Vagina (tissue), 2 donors: Measurements from ENCODE around the gene FTH1. TPM values are rescaled to one million over a fixed set of nuclear protein-coding genes. Genes with fewer than 3 reads are reported as not detected.

Experiments
- DNase-seq, 2 donors: peaks; one replicate each; pipeline ENCODE4 v3.0.0-alpha.2; 2017; ENCODE audit errors: extremely low spot score in 2 of 2
- H3K27ac ChIP-seq: fragments of 200-600 bp; sonication (generic); one replicate; pipeline ENCODE4 v1.5.1; 2019
- H3K27me3 ChIP-seq: fragments of 200-600 bp; sonication (generic); one replicate; pipeline ENCODE4 v1.5.1; 2019
- H3K36me3 ChIP-seq, 2 donors: fragments of 200-600 bp; sonication (generic); one replicate each; pipeline ENCODE4 v1.5.1; 2017 to 2019
- H3K4me1 ChIP-seq: fragments of 200-600 bp; sonication (generic); one replicate; pipeline ENCODE4 v1.5.1; 2019
- H3K4me3 ChIP-seq, 2 donors: fragments of 200-600 bp; sonication (generic); 1 replicate in 1 of 2; 2 replicates in 1 of 2; pipeline ENCODE4 v1.5.1; 2016 to 2019
- H3K9me3 ChIP-seq: fragments of 200-600 bp; sonication (generic); one replicate; pipeline ENCODE4 v1.5.1; 2019
- POLR2A ChIP-seq, 2 donors: fragments of 450-650 bp; IDR thresholded peaks; one replicate each; pipeline ENCODE4 v1.6.1; 2017; ENCODE audit warnings: antibody characterized with exemption in 2 of 2, mild to moderate bottlenecking in 2 of 2, moderate library complexity in 2 of 2
- POLR2AphosphoS5 ChIP-seq, 2 donors: sonication (generic); formaldehyde crosslinking; IDR thresholded peaks; one replicate each; pipeline ENCODE4 v1.9.0; 2017; ENCODE audit warnings: antibody characterized with exemption in 2 of 2, mild to moderate bottlenecking in 2 of 2, low read depth in 1 of 2; ENCODE audit not compliant: insufficient read depth in 1 of 2
- intact Hi-C: fragments of 100-400 bp; cut with DNase I; formaldehyde crosslinking; loops from one replicate; pipeline ENCODE4 v1.15.1; 2023
- total RNA-seq: library from RNA; depleted of rRNA; stranded (reverse); fragments of >200 nt; gene quantifications from one replicate; pipeline ENCODE4 v1.2.3, GENCODE V29; 2016
- TF ChIP-seq, protein P1 (sequence below), 3 experiments: fragments of 450-650 bp in 2 of 3; fragments of 200-600 bp in 1 of 3; sonication (generic) in 1 of 3; IDR thresholded peaks; one replicate each; pipeline ENCODE4 v1.5.1; 2017 to 2019; ENCODE audit warnings: antibody characterized with exemption in 3 of 3, mild to moderate bottlenecking in 2 of 3, moderate library complexity in 2 of 3

FTH1 gene
- total RNA-seq: 2,421 TPM

DNA sequence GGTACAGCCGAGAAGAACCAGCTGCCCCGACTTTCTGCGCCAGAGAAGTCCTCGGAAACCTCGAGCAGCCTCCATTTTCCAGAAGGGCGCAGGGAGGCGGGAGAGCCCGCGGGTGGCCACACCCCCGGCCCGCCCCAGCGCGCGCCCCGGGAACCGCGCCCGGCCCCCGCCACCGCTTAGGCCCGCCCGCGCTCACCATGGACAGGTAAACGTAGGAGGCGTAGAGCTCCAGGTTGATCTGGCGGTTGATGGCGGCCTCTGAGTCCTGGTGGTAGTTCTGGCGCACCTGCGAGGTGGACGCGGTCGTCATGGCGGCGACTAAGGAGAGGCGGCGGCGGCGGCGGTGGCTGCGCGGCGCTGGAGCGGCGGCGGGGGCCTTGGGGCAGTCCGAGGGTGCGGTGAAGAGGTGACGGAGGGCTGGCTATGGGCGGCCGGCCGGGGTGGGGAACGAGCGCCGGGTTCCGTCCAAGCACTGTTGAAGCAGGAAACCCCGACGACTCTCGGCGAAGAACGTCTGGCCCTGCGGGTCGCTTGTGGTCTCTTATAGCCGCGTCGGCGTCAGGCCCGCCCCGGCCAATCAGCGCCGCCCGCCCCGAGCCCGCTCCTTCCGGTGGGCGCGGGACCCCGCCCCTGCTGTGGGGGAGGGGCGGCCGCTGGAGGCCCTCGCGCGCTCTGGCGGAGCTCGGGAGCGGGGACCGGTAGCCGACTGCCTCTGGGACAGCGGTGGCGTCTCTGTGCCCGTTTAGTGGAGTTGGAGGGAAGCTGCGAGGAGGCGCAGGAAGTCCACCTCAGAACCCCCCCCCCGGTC is at the start of gene FTH1:
TSS of gene FTH1 (minus strand) at position 519 of the 808 bp plus-strand sequence. CDS start at position 310, 209 bp downstream.
- intact Hi-C loops: no loop called here
- Histone ChIP-seq H3K27ac (peak within 1 kb of the TSS; percentile 99), H3K27me3 (no peaks in the 10 kb centered on the region), H3K36me3 (peaks cover 0 to 30% of the 10 kb centered on the region in 2 donors), H3K9me3 (no peaks in the 10 kb centered on the region), H3K4me3 (peak within 1 kb of the TSS; percentile 73 to 81), H3K4me1 (peaks cover 80% of the 10 kb centered on the region)
- TF ChIP-seq POLR2AphosphoS5 (IDR thresholded peaks at IDR 0.05; ENCODE audit: insufficient read depth in 1 of 2, low read depth in 1 of 2): peak; percentile 10 to 91
- TF ChIP-seq, protein P1, sequence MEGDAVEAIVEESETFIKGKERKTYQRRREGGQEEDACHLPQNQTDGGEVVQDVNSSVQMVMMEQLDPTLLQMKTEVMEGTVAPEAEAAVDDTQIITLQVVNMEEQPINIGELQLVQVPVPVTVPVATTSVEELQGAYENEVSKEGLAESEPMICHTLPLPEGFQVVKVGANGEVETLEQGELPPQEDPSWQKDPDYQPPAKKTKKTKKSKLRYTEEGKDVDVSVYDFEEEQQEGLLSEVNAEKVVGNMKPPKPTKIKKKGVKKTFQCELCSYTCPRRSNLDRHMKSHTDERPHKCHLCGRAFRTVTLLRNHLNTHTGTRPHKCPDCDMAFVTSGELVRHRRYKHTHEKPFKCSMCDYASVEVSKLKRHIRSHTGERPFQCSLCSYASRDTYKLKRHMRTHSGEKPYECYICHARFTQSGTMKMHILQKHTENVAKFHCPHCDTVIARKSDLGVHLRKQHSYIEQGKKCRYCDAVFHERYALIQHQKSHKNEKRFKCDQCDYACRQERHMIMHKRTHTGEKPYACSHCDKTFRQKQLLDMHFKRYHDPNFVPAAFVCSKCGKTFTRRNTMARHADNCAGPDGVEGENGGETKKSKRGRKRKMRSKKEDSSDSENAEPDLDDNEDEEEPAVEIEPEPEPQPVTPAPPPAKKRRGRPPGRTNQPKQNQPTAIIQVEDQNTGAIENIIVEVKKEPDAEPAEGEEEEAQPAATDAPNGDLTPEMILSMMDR (IDR thresholded peaks at IDR 0.05): no peak
- TF ChIP-seq POLR2A (IDR thresholded peaks at IDR 0.05): peak in 1 of 2 donors; percentile 98
- DNase-seq: peak in 1 of 2 donors; percentile 93

DNA sequence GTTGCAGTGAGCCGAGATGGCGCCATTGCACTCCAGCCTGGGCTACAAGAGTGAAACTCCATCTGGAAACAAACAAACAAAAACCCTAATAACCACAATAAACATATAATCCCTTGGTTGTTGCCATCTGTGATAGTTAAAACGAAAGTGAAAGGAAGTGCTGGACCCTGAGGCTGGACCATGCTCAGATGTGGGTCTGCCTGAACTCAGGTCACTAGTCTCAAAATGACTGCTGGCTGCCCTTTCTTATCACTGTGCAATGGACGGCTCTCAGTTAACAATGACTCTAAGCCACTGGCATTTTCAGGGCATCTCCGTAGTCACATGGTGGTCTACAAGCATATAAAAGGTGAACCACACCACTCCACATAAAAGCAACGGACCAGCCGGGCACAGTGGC is 48.2 kb upstream of the FTH1 start:
- intact Hi-C loops: no loop called here
- no peaks in the 10 kb centered on the region for H3K9me3 ChIP-seq
- no peak overlapping the region for H3K4me3 ChIP-seq
- no peaks in the 10 kb centered on the region for H3K4me1 ChIP-seq
- no peaks in the 10 kb centered on the region for H3K27me3 ChIP-seq
- TF ChIP-seq, protein P1 (IDR thresholded peaks at IDR 0.05): no peak
- TF ChIP-seq POLR2AphosphoS5 (IDR thresholded peaks at IDR 0.05; ENCODE audit: insufficient read depth in 1 of 2, low read depth in 1 of 2) (no peak), POLR2A (IDR thresholded peaks at IDR 0.05) (no peak)
- H3K27ac ChIP-seq: no peak overlapping the region
- no peaks in the 10 kb centered on the region for H3K36me3 ChIP-seq
- no peak for DNase-seq

DNA sequence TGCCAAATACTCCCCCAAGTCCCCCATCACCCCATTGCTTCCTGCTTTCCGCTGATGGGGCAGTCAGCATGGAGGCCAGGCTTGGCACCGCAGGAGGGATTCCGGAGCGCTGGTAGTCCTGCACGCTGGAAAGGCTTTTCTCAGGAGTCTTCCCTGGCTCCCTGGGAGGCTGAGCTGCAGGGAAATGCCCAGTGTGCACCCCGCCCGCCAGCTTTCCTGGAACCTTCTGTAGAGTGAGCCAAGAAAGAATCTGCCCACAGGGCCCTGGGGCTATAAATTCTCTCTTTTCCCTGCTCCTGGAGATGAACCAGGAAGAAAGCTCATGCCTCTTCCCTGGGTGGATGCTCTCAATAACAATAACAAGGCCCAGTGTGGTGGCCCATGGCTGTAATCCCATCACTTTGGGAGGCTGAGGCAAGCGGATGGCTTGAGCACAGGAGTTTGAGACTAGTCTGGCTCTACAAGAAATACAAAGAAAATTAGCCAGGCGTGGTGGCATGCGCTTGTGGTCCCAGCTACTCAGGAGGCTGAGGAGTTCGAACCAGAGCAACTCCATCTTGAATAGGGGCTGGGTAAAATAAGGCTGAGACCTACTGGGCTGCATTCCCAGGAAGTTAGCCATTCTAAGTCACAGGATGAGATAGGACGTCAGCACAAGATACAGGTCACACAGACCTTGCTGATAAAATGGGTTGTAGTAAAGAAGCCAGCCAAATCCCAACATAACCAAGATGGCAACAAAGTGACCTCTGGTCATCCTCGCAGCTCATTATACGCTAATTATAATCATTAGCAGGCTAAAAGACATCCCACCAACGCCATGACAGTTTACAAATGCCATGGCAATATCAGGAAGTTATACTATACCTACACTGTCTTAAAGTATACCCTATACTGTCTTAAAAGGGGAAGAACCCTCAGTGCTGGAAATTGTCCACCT is 46.4 kb upstream of the FTH1 start:
- H3K9me3 ChIP-seq: no peaks in the 10 kb centered on the region
- TF ChIP-seq, protein P1 (IDR thresholded peaks at IDR 0.05): no peak
- H3K27ac ChIP-seq: no peak overlapping the region
- intact Hi-C loops: loop anchor here (5.0 kb wide), 1 partner anchor 198 kb away; no protein-coding TSS in a partner anchor
- H3K27me3 ChIP-seq: no peaks in the 10 kb centered on the region
- H3K36me3 ChIP-seq: no peaks in the 10 kb centered on the region
- H3K4me3 ChIP-seq: no peak overlapping the region
- no peaks in the 10 kb centered on the region for H3K4me1 ChIP-seq
- DNase-seq: no peak

DNA sequence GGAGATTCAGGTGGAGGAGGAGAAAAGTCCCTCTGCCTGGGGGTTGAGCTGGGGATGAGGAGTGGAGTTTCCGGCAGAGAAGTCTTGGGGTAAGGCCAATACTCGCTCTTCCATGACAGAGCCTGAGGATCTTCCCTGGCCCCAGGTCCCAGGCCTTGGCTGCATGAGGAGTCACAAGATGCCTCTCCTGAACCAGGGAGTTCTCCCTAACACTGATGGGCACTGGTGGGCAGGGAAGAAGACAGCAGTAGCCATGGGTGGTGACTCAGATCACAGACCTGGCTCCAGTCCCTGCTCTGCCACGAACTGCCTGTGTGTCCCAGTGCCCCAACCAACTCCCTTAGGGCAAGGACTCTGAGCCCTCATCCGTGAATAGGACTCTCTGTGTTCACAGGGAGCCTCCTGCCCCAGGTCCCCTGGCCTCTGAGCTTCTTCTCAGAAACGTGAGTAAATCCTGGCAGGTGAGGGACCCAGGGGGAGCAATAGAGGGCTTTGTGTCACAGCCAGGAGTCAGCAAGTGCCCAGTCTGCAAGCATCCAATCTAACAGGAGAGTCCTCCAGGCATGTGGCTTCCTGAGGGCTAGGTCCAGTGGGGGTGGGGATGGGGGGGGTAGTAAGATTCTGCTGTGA is 45.5 kb upstream of the FTH1 start:
- Histone ChIP-seq H3K9me3 (no peaks in the 10 kb centered on the region), H3K4me3 (no peak overlapping the region), H3K27me3 (no peaks in the 10 kb centered on the region), H3K4me1 (no peaks in the 10 kb centered on the region), H3K36me3 (no peaks in the 10 kb centered on the region), H3K27ac (no peak overlapping the region)
- TF ChIP-seq, protein P1 (IDR thresholded peaks at IDR 0.05): no peak
- no peak for TF ChIP-seq POLR2AphosphoS5 (IDR thresholded peaks at IDR 0.05; ENCODE audit: insufficient read depth in 1 of 2, low read depth in 1 of 2)
- TF ChIP-seq POLR2A (IDR thresholded peaks at IDR 0.05): no peak
- DNase-seq: no peak
- intact Hi-C loops: loop anchor here (5.0 kb wide), 1 partner anchor 199 kb away; no protein-coding TSS in a partner anchor
